ENCODE results near the gene UCP3. TPM values are rescaled to one million over a fixed set of nuclear protein-coding genes. Genes with fewer than 3 reads are reported as not detected.

UCP3 gene
- total RNA-seq, 2 donors from 2014 or later: 1.6 to 2.3 TPM

DNA sequence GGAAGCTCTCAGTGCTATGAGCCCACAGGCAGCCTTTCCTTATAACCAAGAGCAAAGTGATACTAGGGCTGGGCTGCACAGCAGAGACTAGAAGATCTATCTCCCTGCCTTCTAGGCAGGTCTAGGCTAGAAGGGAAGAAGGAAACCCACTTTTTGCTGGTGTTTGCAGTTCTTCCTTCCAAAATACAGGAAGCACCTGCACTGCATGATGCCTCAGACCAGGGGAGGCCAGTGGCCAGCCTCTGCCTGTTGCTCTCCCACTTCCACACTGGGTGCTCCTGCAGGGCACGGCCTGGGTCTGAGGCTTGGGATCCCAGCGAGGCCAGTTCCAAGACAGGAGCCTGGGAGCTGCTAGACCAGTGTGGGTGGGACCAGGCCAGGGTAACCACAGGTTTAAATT lies 6.0 kb upstream of the UCP3 start:
- Histone ChIP-seq H3K4me1 (peaks cover 26% of the 10 kb centered on the region), H3K27me3 (no peaks in the 10 kb centered on the region), H3K4me3 (no peak overlapping the region), H3K27ac (no peak overlapping the region), H3K9me3 (no peaks in the 10 kb centered on the region), H3K36me3 (replicated peaks in 1 of 2; ENCODE audit: insufficient read depth in 1 of 2, low read depth in 2 of 2) (no peaks in the 10 kb centered on the region)
- no peak for TF ChIP-seq CTCF (IDR thresholded peaks at IDR 0.05)
- no peak for TF ChIP-seq POLR2A (IDR thresholded peaks at IDR 0.05)
- DNase-seq (peak in 1 of 4 donors; percentile 31), ATAC-seq (no peak)
- WGBS, 2 donors: 80 to 95% methylated on average over 1 to 2 of the region's 2 CpGs
- intact Hi-C loops (cut with DNase I): no loop called here

GRCh38 chr11:74013141-74013540 lies 4.3 kb upstream of the UCP3 start:
- TF ChIP-seq POLR2A (IDR thresholded peaks at IDR 0.05): no peak
- Histone ChIP-seq H3K4me3 (no peak overlapping the region), H3K9me3 (no peaks in the 10 kb centered on the region), H3K36me3 (replicated peaks in 1 of 2; ENCODE audit: insufficient read depth in 1 of 2, low read depth in 2 of 2) (no peaks in the 10 kb centered on the region), H3K27me3 (no peaks in the 10 kb centered on the region), H3K4me1 (peaks cover 8% of the 10 kb centered on the region), H3K27ac (no peak overlapping the region)
- DNase-seq (no peak), ATAC-seq (no peak)
- 91 to 96% methylated on average over 6 to 8 of the region's 8 CpGs for WGBS, 2 donors
- intact Hi-C loops (cut with DNase I): no loop called here

DNA sequence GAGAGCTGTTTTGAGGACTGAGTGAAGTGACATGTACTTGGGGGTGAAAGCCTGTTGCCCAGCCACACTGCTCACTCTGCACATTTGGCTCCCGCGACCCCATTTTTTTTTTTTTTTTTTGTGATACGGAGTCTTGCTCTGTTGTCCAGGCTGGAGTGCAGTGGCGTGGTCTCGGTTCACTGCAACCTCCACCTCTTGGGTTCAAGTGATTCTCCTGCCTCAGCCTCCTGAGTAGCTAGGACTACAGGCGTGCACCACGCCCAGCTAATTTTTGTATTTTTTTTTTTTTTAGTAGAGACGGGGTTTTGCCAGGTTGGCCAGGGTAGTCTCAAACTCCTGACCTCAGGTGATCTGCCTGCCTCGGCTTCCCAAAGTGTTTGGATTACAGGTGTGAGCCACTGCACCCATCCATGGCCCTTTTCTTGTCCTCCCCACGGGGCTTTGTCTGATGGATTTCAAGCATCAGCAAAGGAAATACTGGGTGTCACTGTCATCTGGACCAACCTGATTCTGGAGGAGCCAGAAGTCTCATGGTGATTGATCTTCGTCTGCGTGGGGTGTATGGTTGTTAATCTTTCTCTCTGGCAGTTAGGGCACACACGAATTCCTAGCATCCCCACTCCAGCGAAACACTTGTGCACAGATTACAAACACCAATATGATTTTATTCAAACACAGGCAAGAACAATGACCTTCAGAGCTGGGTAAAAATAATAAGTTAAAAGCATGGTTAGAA lies 3.4 kb upstream of the UCP3 start:
- intact Hi-C loops (cut with DNase I): no loop called here
- DNase-seq (no peak), ATAC-seq (no peak)
- TF ChIP-seq CTCF (IDR thresholded peaks at IDR 0.05): no peak
- TF ChIP-seq POLR2A (IDR thresholded peaks at IDR 0.05): no peak
- Histone ChIP-seq H3K4me3 (no peak overlapping the region), H3K9me3 (no peaks in the 10 kb centered on the region), H3K4me1 (no peaks in the 10 kb centered on the region), H3K36me3 (replicated peaks in 1 of 2; ENCODE audit: insufficient read depth in 1 of 2, low read depth in 2 of 2) (no peaks in the 10 kb centered on the region), H3K27me3 (no peaks in the 10 kb centered on the region), H3K27ac (no peak overlapping the region)
- 87% methylated on average over 14 of the region's 14 CpGs for WGBS, 2 donors

DNA sequence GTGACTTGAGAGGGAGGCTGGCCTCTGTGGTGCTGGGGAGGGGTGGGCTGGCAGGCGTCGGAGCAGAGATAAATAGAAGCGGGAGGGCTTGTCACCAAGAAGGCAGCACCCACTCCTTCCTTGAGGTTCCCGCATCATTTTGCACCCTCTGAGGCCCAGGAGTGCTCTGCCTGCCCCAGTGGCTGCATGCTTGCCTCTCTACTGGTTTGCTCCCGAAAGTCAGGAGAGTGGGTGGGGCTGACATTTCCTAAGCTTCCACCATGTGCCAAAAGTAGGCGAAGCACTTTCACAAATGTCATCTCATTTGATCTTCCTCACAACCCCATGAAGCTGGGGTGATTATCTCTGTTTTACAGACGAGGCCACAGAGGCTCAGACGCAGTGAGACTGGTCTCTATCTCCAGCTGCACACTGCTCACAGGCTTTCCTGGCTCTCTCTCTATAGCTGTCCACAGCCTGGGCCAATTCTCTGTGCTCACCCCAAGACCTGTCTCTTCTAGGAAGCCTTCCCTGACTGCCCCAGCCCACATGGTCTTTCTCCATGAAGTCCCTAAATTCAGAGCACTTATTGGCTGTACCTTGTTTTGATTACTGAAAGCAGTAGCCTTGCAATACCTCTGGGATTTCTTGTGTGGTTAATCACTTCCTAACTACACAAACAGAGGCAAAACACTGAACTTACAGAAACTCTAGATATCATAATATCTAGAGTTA lies 2.6 kb upstream of the UCP3 start:
- Histone ChIP-seq H3K36me3 (replicated peaks in 1 of 2; ENCODE audit: insufficient read depth in 1 of 2, low read depth in 2 of 2) (no peaks in the 10 kb centered on the region), H3K9me3 (no peaks in the 10 kb centered on the region), H3K27me3 (no peaks in the 10 kb centered on the region), H3K4me1 (no peaks in the 10 kb centered on the region), H3K27ac (no peak overlapping the region), H3K4me3 (no peak overlapping the region)
- WGBS, 2 donors: 85 to 93% methylated on average over 5 to 8 of the region's 8 CpGs
- TF ChIP-seq POLR2A (IDR thresholded peaks at IDR 0.05) (no peak), CTCF (IDR thresholded peaks at IDR 0.05) (no peak)
- intact Hi-C loops (cut with DNase I): no loop called here
- no peak for ATAC-seq
- no peak for DNase-seq

DNA sequence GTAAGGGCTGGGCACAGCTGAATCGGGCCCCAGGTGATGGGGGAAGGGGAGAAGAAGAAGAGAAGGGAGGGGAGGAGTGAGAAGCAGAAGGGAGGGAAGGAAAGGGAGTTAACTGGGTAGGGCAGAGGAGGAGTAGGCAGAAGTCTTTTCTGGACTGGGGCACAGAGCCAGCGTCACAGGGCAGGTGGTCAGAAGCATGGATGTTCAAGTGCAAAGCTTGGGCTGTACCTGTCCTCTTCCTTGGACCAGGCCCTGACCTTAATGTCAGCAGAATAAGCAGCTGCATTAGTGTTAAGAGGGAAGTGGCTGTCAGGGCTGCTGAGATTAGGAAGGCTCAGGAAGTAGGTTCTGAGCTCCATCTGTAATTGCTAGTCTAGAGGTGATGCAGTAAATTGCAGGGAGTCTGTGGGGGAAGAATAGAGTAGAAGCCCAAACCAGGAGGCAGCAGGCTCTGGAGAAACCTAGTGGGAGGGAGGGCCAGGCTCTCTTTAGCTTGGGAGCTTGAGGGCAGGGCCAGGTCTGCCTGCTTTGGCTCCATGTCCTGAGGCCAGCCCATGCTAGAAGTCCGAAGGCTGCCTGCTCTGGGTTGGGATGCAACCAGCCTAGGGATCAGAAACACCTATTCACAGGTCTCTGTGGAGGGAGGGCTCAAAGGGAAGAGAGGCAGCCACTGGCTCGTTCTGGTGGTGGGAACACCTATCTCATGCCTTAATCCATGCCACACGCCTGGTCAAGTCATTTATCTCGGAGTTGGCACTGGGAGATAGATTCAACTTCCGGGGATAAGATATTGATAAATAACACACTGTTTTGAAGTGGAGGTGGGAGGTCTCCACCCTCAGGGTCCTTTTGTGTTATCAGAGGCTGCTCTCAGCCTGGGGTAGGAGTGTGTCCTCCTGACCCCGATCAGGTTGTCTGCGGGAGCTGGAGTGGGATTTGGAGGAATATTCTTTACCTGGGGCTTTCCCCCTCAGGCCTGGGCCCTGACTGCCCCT lies 1.7 kb upstream of the UCP3 start:
- Histone ChIP-seq H3K4me3 (no peak overlapping the region), H3K27me3 (no peaks in the 10 kb centered on the region), H3K27ac (no peak overlapping the region), H3K4me1 (no peaks in the 10 kb centered on the region), H3K9me3 (no peaks in the 10 kb centered on the region), H3K36me3 (replicated peaks in 1 of 2; ENCODE audit: insufficient read depth in 1 of 2, low read depth in 2 of 2) (no peaks in the 10 kb centered on the region)
- ATAC-seq (no peak), DNase-seq (no peak)
- TF ChIP-seq POLR2A (IDR thresholded peaks at IDR 0.05): no peak
- WGBS, 2 donors: 81 to 85% methylated on average over 9 of the region's 9 CpGs
- intact Hi-C loops (cut with DNase I): no loop called here
